Right atrium auricular region (tissue), 2 donors: ENCODE results near the gene SLC25A1. TPM values are rescaled to one million over a fixed set of nuclear protein-coding genes. Genes with fewer than 3 reads are reported as not detected.
"Not testable (repeated sequence)": the region's sequence is repeated elsewhere in the genome, so short reads cannot be mapped to it uniquely, and the experiment has no call there.

Experiments used
- DNase-seq: peaks from one replicate; pipeline ENCODE4 v3.0.0-alpha.2; 2019; ENCODE audit warnings: low spot score
- H3K27ac ChIP-seq, 2 donors: fragments of 200-600 bp; sonication (generic); 1 replicate in 1 of 2; 2 replicates in 1 of 2; pipeline ENCODE4 v1.5.1; 2016 to 2019
- H3K27me3 ChIP-seq, 2 donors: fragments of 200-600 bp; sonication (generic); one replicate each; pipeline versions ENCODE4 v1.5.1 to v1.6.0; 2017 to 2019
- H3K36me3 ChIP-seq: fragments of 200-600 bp; sonication (generic); one replicate; pipeline ENCODE4 v1.5.1; 2016
- H3K4me1 ChIP-seq, 2 donors: fragments of 200-600 bp; sonication (generic); one replicate each; pipeline versions ENCODE4 v1.5.1 to v1.6.0; 2017 to 2019
- H3K4me3 ChIP-seq, 2 donors: fragments of 200-600 bp; sonication (generic); 1 replicate in 1 of 2; 2 replicates in 1 of 2; pipeline ENCODE4 v1.5.1; 2017 to 2019; ENCODE audit warnings: mild to moderate bottlenecking in 1 of 2, moderate library complexity in 1 of 2
- H3K9me3 ChIP-seq, 2 donors: fragments of 200-600 bp; sonication (generic); one replicate each; pipeline ENCODE4 v1.5.1; 2019
- total RNA-seq, 2 donors: library from RNA; depleted of rRNA; stranded (reverse); fragments of >200 nt; gene quantifications; one replicate each; pipeline ENCODE4 v1.1.0, GENCODE V29; 2016
- TF ChIP-seq, protein P1 (sequence below), 2 donors: fragments of 200-600 bp; sonication (generic); IDR thresholded peaks; one replicate each; pipeline ENCODE4 v1.5.1; 2019; ENCODE audit warnings: antibody characterized with exemption in 2 of 2

The SLC25A1 gene
- total RNA-seq, 2 donors from 2014 or later = 12.7 to 27.6 TPM

DNA sequence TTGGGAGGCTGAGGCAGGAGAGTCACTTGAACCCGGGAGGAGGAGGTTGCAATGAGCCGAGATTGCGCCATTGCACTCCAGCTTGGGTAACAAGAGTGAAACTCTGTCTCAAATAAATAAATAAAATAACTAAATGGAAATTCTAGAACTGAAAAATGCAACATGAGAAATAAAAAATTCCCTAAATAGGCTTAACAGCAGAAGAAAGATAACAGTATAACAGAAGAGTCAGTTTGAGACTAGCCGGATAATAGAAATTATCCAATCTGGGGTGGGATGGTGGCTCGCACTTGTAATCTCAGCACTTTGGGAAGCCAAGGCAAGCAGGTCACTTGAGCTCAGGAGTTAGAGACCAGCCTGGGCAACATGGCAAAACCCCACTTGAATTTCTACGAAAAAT is 14.1 kb downstream of the SLC25A1 start:
- DNase-seq = no peak
- peaks cover 0 to 4% of the 10 kb centered on the region in 2 donors for H3K27me3 ChIP-seq
- H3K9me3 ChIP-seq = no peaks in the 10 kb centered on the region
- H3K36me3 ChIP-seq = no peaks in the 10 kb centered on the region
- TF ChIP-seq, protein P1, sequence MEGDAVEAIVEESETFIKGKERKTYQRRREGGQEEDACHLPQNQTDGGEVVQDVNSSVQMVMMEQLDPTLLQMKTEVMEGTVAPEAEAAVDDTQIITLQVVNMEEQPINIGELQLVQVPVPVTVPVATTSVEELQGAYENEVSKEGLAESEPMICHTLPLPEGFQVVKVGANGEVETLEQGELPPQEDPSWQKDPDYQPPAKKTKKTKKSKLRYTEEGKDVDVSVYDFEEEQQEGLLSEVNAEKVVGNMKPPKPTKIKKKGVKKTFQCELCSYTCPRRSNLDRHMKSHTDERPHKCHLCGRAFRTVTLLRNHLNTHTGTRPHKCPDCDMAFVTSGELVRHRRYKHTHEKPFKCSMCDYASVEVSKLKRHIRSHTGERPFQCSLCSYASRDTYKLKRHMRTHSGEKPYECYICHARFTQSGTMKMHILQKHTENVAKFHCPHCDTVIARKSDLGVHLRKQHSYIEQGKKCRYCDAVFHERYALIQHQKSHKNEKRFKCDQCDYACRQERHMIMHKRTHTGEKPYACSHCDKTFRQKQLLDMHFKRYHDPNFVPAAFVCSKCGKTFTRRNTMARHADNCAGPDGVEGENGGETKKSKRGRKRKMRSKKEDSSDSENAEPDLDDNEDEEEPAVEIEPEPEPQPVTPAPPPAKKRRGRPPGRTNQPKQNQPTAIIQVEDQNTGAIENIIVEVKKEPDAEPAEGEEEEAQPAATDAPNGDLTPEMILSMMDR (IDR thresholded peaks at IDR 0.05) = no peak
- no peak overlapping the region for H3K4me3 ChIP-seq
- peaks cover 0 to 4% of the 10 kb centered on the region in 2 donors for H3K4me1 ChIP-seq
- H3K27ac ChIP-seq = no peak overlapping the region

DNA sequence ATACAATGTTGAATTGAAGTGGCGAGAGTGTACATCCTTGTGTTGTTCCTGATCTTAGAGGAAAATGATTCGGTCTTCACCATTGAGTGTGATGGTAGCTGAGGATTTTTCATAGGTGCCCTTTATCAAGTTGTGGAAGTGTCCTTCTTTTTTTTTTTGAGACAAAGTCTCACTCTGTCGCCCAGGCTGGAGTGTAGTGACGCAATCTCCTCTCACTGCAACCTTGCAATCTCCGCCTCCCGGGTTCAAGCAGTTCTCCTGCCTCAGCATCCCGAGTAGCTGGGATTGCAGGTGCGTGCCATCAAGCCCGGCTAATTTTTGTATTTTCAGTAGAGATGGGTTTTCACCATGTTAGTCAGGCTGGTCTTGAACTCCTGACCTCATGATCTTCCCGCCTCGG is 19.9 kb downstream of the SLC25A1 start:
- not testable (repeated sequence) for H3K4me3 ChIP-seq, H3K27ac ChIP-seq, DNase-seq, H3K27me3 ChIP-seq, H3K4me1 ChIP-seq, H3K36me3 ChIP-seq, H3K9me3 ChIP-seq

DNA sequence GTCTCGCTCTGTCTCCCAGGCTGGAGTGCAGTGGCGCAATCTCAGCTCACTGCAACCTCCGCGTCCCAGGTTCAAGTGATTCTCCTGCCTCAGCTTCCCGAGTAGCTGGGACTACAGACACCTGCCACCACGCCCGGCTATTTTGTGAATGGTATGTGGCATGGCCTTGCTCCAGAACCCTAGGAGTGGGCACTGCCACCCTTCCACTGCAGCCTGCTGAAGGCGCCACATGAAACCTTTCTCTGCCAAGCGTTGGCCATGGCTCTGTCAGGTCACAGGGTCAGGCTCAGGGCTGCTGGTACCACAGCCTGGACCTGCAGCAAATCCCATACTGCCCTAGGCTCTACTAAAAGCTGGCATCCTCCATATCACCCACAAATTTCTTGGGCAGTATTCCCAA is 22.4 kb downstream of the SLC25A1 start:
- H3K27ac ChIP-seq, DNase-seq, H3K4me3 ChIP-seq, H3K36me3 ChIP-seq, H3K9me3 ChIP-seq, H3K4me1 ChIP-seq, H3K27me3 ChIP-seq: not testable (repeated sequence)

DNA sequence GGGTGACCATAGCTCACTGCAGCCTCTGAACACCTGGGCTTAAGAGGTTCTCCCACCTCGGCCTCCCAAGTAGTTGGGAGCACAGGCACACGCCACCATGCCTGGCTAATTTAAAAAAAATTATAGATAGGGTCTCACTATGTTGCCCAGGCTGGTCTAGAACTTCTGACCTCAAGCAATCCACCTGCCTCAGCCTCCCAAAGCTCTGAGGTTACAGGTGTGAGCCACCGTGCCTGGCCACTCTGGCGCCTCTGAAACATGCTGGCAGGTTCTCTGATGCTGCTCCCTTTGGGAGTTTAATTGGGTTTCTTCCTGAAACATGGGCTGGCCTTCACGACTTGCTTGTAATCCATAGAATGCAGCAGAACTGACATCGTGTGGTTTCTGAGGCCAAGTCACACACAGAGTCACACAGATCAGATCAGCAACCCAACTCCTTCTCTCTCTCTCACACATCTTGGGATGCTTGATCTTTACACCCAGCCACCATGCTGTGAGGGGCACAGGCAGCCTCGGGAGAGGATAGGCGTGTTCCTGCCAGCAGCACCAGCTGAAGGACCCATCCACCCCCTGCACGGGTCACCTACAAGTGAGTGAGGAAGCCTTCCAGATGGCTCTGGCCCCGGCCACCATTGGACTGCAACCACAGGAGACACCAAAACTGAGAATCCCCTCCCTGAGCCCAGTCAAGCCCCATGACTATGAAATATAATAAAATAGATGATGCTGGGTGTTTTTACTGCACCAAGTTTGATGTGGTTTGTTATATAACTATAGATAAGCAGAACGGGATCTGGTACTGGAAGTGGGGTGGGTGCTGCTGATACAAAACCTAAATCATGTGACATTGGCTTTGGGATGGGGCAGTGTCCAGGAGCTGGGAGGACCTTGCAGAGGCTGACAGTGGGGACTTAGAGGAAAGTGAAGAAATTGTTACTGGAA is 25.3 kb downstream of the SLC25A1 start:
- Histone ChIP-seq H3K4me1 (peaks cover 0 to 9% of the 10 kb centered on the region in 2 donors), H3K27ac (no peak overlapping the region), H3K9me3 (no peaks in the 10 kb centered on the region), H3K4me3 (no peak overlapping the region), H3K36me3 (no peaks in the 10 kb centered on the region), H3K27me3 (peaks cover 2 to 19% of the 10 kb centered on the region in 2 donors)
- TF ChIP-seq, protein P1 (IDR thresholded peaks at IDR 0.05) = no peak
- no peak for DNase-seq

DNA sequence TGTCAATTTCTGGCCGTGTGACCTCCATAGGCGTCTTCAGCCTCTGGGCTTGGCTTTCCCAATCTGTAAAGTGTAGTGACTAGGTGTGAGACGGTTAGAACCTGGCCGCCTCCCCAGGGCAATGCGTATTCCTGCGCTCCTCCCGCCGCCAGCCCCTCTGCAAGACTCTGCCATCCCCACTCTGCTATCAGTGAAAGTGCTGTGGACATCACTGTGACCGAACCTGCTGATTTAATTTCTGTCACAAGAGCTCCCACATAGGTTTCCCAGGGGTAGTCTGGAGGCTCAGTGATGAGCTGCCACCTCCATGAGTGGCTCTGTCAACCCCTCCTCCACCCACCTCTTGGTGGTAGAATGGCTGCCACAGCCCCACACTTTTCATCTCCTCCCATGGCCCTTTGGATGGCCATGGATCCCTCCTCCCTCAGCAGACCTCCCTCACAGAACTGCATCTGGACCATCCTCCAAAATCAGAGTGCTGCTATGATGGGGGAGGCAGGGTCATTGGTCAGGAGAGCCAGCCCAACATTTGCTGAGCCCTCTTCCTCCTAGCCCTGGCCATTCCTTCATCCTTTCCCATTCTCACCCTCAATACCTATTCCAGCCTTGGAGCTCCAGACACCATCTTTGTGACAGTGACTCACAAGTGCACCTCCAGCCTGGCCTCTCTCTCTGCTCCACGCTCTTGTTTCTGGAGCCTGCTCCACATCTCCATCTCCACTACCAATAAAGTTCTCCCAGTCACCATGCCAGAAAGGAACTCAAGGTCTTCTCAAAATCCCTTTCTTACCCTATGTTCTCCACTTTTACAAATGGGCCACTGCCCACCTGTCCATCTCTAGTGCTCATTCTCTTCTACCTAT is 27.0 kb downstream of the SLC25A1 start:
- Histone ChIP-seq H3K36me3 (no peaks in the 10 kb centered on the region), H3K27me3 (peaks cover 4 to 19% of the 10 kb centered on the region in 2 donors), H3K27ac (no peak overlapping the region), H3K4me1 (peaks cover 0 to 9% of the 10 kb centered on the region in 2 donors), H3K4me3 (no peak overlapping the region), H3K9me3 (no peaks in the 10 kb centered on the region)
- no peak for DNase-seq
- TF ChIP-seq, protein P1 (IDR thresholded peaks at IDR 0.05) = no peak

DNA sequence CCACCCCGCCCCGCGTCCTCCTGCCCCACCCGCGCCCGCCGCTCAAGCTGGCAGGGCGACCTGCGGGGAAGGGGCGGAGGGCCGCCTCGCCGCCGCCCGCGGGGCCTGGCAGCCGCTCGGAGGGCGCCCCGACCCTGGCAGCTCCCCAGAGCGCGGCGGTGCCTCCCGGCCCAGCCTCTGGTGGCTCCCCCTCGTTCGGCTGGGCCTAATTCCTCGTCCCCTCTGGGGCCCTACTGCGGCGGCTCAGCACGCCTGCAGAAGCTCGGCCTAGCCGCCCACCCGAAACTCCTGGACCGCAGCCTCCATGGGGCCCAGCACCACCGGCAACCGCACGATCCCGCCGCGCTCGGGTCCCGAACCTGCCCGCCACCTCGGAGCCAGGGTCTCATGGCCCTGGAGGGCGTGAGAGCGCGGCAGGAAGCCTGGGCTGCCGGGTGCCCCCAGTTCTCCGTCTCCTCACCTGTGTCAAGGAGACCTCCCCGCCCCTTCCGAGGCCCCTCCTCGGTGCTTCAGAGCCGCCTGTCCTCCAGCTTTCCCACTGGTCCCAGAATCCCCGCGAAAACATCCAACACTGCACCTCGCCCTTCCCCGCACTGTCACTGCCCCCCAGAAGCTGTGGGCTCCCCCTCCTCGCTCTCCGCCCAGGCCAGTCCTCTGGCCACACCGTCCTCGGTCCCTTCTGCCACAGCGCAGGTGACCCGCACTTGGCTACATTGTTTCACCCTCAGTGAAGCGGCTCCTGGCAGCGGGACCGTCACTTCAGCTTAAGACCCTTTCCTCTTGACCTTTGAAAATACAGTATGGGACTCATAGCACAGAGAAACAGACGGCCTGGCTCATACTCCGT is 27.8 kb downstream of the SLC25A1 start:
- Histone ChIP-seq H3K4me1 (peaks cover 0 to 9% of the 10 kb centered on the region in 2 donors), H3K27me3 (peaks cover 4 to 19% of the 10 kb centered on the region in 2 donors), H3K9me3 (no peaks in the 10 kb centered on the region), H3K36me3 (no peaks in the 10 kb centered on the region), H3K4me3 (no peak overlapping the region), H3K27ac (no peak overlapping the region)
- DNase-seq = no peak
- TF ChIP-seq, protein P1 (IDR thresholded peaks at IDR 0.05) = no peak
